ENCODE measurements around the gene RFTN1. TPM values are rescaled to one million over a fixed set of nuclear protein-coding genes. Genes with fewer than 3 reads are reported as not detected.
A peak's percentile ranks its signal among the peaks of the same experiment; 100 is the strongest.

RFTN1 gene
- total and polyA plus RNA-seq, 11 donors: 17.1 to 40.8 (median 26.4) TPM

- no peak overlapping the region for H3K4me3 ChIP-seq
- peaks cover 0 to 55% (median 23%) of the 10 kb centered on the region in 9 donors for H3K36me3 ChIP-seq
- no peak overlapping the region for H3K27ac ChIP-seq
- TF ChIP-seq CTCF (IDR thresholded peaks at IDR 0.05) (no peak), POLR2A (IDR thresholded peaks at IDR 0.05) (no peak)
- H3K27me3 ChIP-seq: no peaks in the 10 kb centered on the region
- 74 to 80% (median 75%) methylated on average over 2 of the region's 2 CpGs for WGBS, 4 donors
- intact Hi-C loops (cut with DNase I): loop anchor here in 1 of 10 donors (10.0 kb wide), 1 partner anchor 234 kb away; the partner anchor contains the start of gene RFTN1
- H3K9me3 ChIP-seq: no peaks in the 10 kb centered on the region
- DNase-seq: no peak
- peaks cover 0 to 26% (median 17%) of the 10 kb centered on the region in 12 donors for H3K4me1 ChIP-seq
- ATAC-seq: no peak
Measured at GRCh38 chr3:16280671-16281070, 232.8 kb downstream of the RFTN1 start.

GRCh38 chr3:16279010-16279801 is 234.3 kb downstream of the RFTN1 start:
- H3K9me3 ChIP-seq: no peaks in the 10 kb centered on the region
- peak in 2 of 4 donors; percentile 12 to 51 for ATAC-seq
- no peak overlapping the region for H3K4me3 ChIP-seq
- intact Hi-C loops (cut with DNase I): no loop called here
- 50 to 57% (median 55%) methylated on average over 3 of the region's 3 CpGs for WGBS, 4 donors
- no peak for DNase-seq
- H3K4me1 ChIP-seq: peaks cover 0 to 19% (median 10%) of the 10 kb centered on the region in 12 donors
- TF ChIP-seq POLR2A (IDR thresholded peaks at IDR 0.05) (no peak), CTCF (IDR thresholded peaks at IDR 0.05) (no peak)
- peak overlapping the region in 1 of 12 donors; percentile 14 for H3K27ac ChIP-seq
- peaks cover 0 to 66% (median 37%) of the 10 kb centered on the region in 9 donors for H3K36me3 ChIP-seq
- no peaks in the 10 kb centered on the region for H3K27me3 ChIP-seq

- H3K4me3 ChIP-seq: no peak overlapping the region
- H3K4me1 ChIP-seq: peaks cover 0 to 19% (median 10%) of the 10 kb centered on the region in 12 donors
- no peaks in the 10 kb centered on the region for H3K9me3 ChIP-seq
- TF ChIP-seq CTCF (IDR thresholded peaks at IDR 0.05) (no peak), POLR2A (IDR thresholded peaks at IDR 0.05) (no peak)
- ATAC-seq: peak in 3 of 4 donors; percentile 24 to 80 (median 36)
- no peaks in the 10 kb centered on the region for H3K27me3 ChIP-seq
- peak overlapping the region in 8 of 12 donors; percentile 3 to 47 (median 36) for H3K27ac ChIP-seq
- intact Hi-C loops (cut with DNase I): no loop called here
- H3K36me3 ChIP-seq: peaks cover 0 to 68% (median 41%) of the 10 kb centered on the region in 9 donors
- 54 to 68% (median 60%) methylated on average over 3 of the region's 3 CpGs for WGBS, 4 donors
- no peak for DNase-seq
Measured at GRCh38 chr3:16277471-16277870, 236.0 kb downstream of the RFTN1 start.

GRCh38 chr3:16273867-16274266 is 239.6 kb downstream of the RFTN1 start:
- DNase-seq (no peak), ATAC-seq (no peak)
- WGBS, 4 donors: 94 to 96% (median 95%) methylated on average over 2 of the region's 2 CpGs
- Histone ChIP-seq H3K36me3 (peaks cover 0 to 84% (median 67%) of the 10 kb centered on the region in 9 donors), H3K27me3 (no peaks in the 10 kb centered on the region), H3K9me3 (no peaks in the 10 kb centered on the region), H3K27ac (no peak overlapping the region), H3K4me1 (peaks cover 0 to 13% (median 5%) of the 10 kb centered on the region in 12 donors), H3K4me3 (no peak overlapping the region)
- intact Hi-C loops (cut with DNase I): no loop called here
- no peak for TF ChIP-seq POLR2A (IDR thresholded peaks at IDR 0.05)
- TF ChIP-seq CTCF (IDR thresholded peaks at IDR 0.05): no peak

Measured in heart left ventricle (tissue), 16 donors.